MM.1S (cell line): Measurements from ENCODE around the gene FZD1.

Source experiments
- EZH2 ChIP-seq: fragments of 300-600 bp; sonication (generic); optimal IDR thresholded peaks from 2 replicates; pipeline ENCODE3; 2017; ENCODE audit warnings: low read depth, mild to moderate bottlenecking, antibody characterized with exemption, low read length, mixed read lengths
- EZH2phosphoT487 ChIP-seq: fragments of 300-600 bp; sonication (generic); IDR thresholded peaks from 2 replicates; pipeline ENCODE4 v1.6.1; 2018; ENCODE audit warnings: antibody characterized with exemption, low read length

DNA sequence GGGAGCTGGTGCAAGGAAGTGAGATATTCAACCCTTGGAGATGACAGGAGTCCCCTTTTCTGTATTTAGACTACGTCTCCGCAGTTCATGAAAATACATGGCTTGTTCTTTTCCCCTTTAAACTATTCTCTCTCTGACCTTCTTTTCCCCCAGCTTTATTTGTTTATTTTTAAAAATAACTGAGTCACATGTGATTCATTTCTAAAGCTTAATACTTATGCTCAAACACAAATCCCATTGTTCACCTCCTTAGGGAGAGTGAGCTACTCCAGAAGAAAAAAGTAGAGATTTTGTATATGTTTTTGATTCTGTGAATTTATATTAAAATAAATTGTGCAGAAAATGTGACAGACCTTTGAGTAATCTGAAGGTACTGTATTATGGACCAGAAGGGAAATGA lies 35.9 kb upstream of the FZD1 start:
- TF ChIP-seq EZH2phosphoT487 = no peak
- no peak for TF ChIP-seq EZH2
